Muscle of arm (tissue), 12 donors: ENCODE results near the gene KRTAP29-1. TPM values are rescaled to one million over a fixed set of nuclear protein-coding genes. Genes with fewer than 3 reads are reported as not detected.

Source experiments
- polyA plus RNA-seq, 12 donors: library from polyadenylated mRNA; unstranded; fragments of 120-200 nt; gene quantifications; one replicate each; pipeline ENCODE4 v1.2.1, GENCODE V29; 2013; ENCODE audit not compliant: insufficient read length in 12 of 12

Gene KRTAP29-1
- polyA plus RNA-seq, 12 donors, result not detected

Other genes starting within 250 kb of the KRTAP29-1 start
- not detected for gene KRTAP2-2, start 247.6 kb downstream of the KRTAP29-1 start, polyA plus RNA-seq
- under 1 TPM in 2 of 12 donors, not detected in 10; 0.49 to 0.57 TPM for gene KRTAP2-3, start 242.7 kb downstream of the KRTAP29-1 start, polyA plus RNA-seq
- gene KRTAP2-4, start 237.0 kb downstream of the KRTAP29-1 start, polyA plus RNA-seq, result not detected
- not detected for gene KRTAP4-7, start 218.7 kb downstream of the KRTAP29-1 start, polyA plus RNA-seq
- gene KRTAP4-8, start 204.7 kb downstream of the KRTAP29-1 start, polyA plus RNA-seq, result not detected
- not detected for gene KRTAP4-16, start 200.6 kb downstream of the KRTAP29-1 start, polyA plus RNA-seq
- gene KRTAP4-9, start 197.5 kb downstream of the KRTAP29-1 start, polyA plus RNA-seq, result not detected
- gene KRTAP4-11, start 184.5 kb downstream of the KRTAP29-1 start, polyA plus RNA-seq, result not detected
- not detected for gene KRTAP4-12, start 178.7 kb downstream of the KRTAP29-1 start, polyA plus RNA-seq
- gene KRTAP4-6, start 162.3 kb downstream of the KRTAP29-1 start, polyA plus RNA-seq, result not detected
- not detected for gene KRTAP4-5, start 153.0 kb downstream of the KRTAP29-1 start, polyA plus RNA-seq
- not detected for gene KRTAP4-4, start 142.1 kb downstream of the KRTAP29-1 start, polyA plus RNA-seq
- gene KRTAP4-3, start 134.6 kb downstream of the KRTAP29-1 start, polyA plus RNA-seq, result not detected
- not detected for gene KRTAP4-2, start 124.6 kb downstream of the KRTAP29-1 start, polyA plus RNA-seq
- not detected for gene KRTAP4-1, start 117.9 kb downstream of the KRTAP29-1 start, polyA plus RNA-seq
- not detected for gene KRTAP9-1, start 113.0 kb downstream of the KRTAP29-1 start, polyA plus RNA-seq
- gene KRTAP9-2, start 76.2 kb downstream of the KRTAP29-1 start, polyA plus RNA-seq, result not detected
- gene KRTAP9-3, start 70.4 kb downstream of the KRTAP29-1 start, polyA plus RNA-seq, result not detected
- not detected for gene KRTAP9-8, start 64.9 kb downstream of the KRTAP29-1 start, polyA plus RNA-seq
- gene KRTAP9-4, start 53.2 kb downstream of the KRTAP29-1 start, polyA plus RNA-seq, result not detected
- not detected for gene KRTAP9-9, start 47.5 kb downstream of the KRTAP29-1 start, polyA plus RNA-seq
- gene KRTAP9-6, start 37.5 kb downstream of the KRTAP29-1 start, polyA plus RNA-seq, result under 1 TPM in 7 of 12 donors, not detected in 5; 0.11 to 0.65 (median 0.24) TPM
- not detected for gene KRTAP9-7, start 27.2 kb downstream of the KRTAP29-1 start, polyA plus RNA-seq
- not detected for gene KRTAP16-1, start 6.5 kb upstream of the KRTAP29-1 start, polyA plus RNA-seq
- not detected for gene KRTAP17-1, start 12.9 kb upstream of the KRTAP29-1 start, polyA plus RNA-seq
- gene KRT33A, start 48.0 kb upstream of the KRTAP29-1 start, polyA plus RNA-seq, result not detected
- gene KRT33B, start 67.0 kb upstream of the KRTAP29-1 start, polyA plus RNA-seq, result under 1 TPM in 3 of 12 donors, not detected in 9; 0.13 to 0.15 (median 0.14) TPM
- gene KRT34, start 79.5 kb upstream of the KRTAP29-1 start, polyA plus RNA-seq, result under 1 TPM in 1 of 12 donors, not detected in 11; 0.33 TPM
- gene KRT31, start 94.8 kb upstream of the KRTAP29-1 start, polyA plus RNA-seq, result 1 to 10 TPM in 10 of 12 donors, not detected in 2; 3.5 to 6.3 (median 4.4) TPM
- gene KRT37, start 121.7 kb upstream of the KRTAP29-1 start, polyA plus RNA-seq, result under 1 TPM in 1 of 12 donors, not detected in 11; 0.29 TPM
- gene KRT38, start 138.1 kb upstream of the KRTAP29-1 start, polyA plus RNA-seq, result not detected
- gene KRT32, start 164.5 kb upstream of the KRTAP29-1 start, polyA plus RNA-seq, result under 1 TPM in 1 of 12 donors, not detected in 11; 0.55 TPM
- under 1 TPM in 1 of 12 donors, not detected in 11; 0.11 TPM for gene KRT35, start 178.3 kb upstream of the KRTAP29-1 start, polyA plus RNA-seq
- under 1 TPM in 1 of 12 donors, not detected in 11; 0.23 TPM for gene KRT36, start 187.1 kb upstream of the KRTAP29-1 start, polyA plus RNA-seq
- 100 to 1,000 TPM in 3 of 12 donors, 1 to 10 TPM in 2, under 1 TPM in 1, not detected in 6; 0.63 to 746 (median 70.1) TPM for gene KRT13, start 202.8 kb upstream of the KRTAP29-1 start, polyA plus RNA-seq
- 100 to 1,000 TPM in 1 of 12 donors, 10 to 100 TPM in 2, 1 to 10 TPM in 2, under 1 TPM in 2, not detected in 5; 0.13 to 365 (median 3.4) TPM for gene KRT15, start 216.0 kb upstream of the KRTAP29-1 start, polyA plus RNA-seq
- 100 to 1,000 TPM in 1 of 12 donors, 10 to 100 TPM in 3, 1 to 10 TPM in 3, under 1 TPM in 4, not detected in 1; 0.34 to 178 (median 1.4) TPM for gene KRT19, start 225.5 kb upstream of the KRTAP29-1 start, polyA plus RNA-seq